Peyer's patch (tissue), 4 donors: ENCODE measurements around the gene SH2D3A. TPM values are rescaled to one million over a fixed set of nuclear protein-coding genes. Genes with fewer than 3 reads are reported as not detected.

Experiments
- DNase-seq, 3 donors: peaks; one replicate each; pipeline ENCODE4 v3.0.0-alpha.2; 2017 to 2019
- H3K27ac ChIP-seq, 4 donors: fragments of 200-600 bp; sonication (generic); one replicate each; pipeline ENCODE4 v1.5.1; 2016 to 2019
- H3K27me3 ChIP-seq, 2 donors: fragments of 200-600 bp; sonication (generic); one replicate each; pipeline ENCODE4 v1.5.1; 2019
- H3K36me3 ChIP-seq, 3 donors: fragments of 200-600 bp; sonication (generic); one replicate each; pipeline ENCODE4 v1.5.1; 2016 to 2019
- H3K4me1 ChIP-seq, 4 donors: fragments of 200-600 bp; sonication (generic); one replicate each; pipeline ENCODE4 v1.5.1; 2016 to 2019
- H3K4me3 ChIP-seq, 4 donors: fragments of 200-600 bp; sonication (generic); 1 replicate in 3 of 4; 2 replicates in 1 of 4; pipeline ENCODE4 v1.5.1; 2016 to 2019; ENCODE audit warnings: mild to moderate bottlenecking in 1 of 4
- H3K9me3 ChIP-seq, 4 donors: fragments of 200-600 bp; sonication (generic); one replicate each; pipeline ENCODE4 v1.5.1; 2016 to 2019; ENCODE audit warnings: mild to moderate bottlenecking in 1 of 4
- POLR2A ChIP-seq, 2 donors: fragments of 450-650 bp; IDR thresholded peaks; one replicate each; pipeline ENCODE4 v1.5.1; 2017; ENCODE audit warnings: antibody characterized with exemption in 2 of 2, mild to moderate bottlenecking in 2 of 2, moderate library complexity in 2 of 2
- total RNA-seq, 4 donors: library from RNA; depleted of rRNA; stranded (reverse); fragments of >200 nt; gene quantifications; one replicate each; pipeline ENCODE4 v1.1.0, GENCODE V29; 2016
- TF ChIP-seq, protein P1 (sequence below), 6 experiments: fragments of 450-650 bp in 4 of 6; fragments of 200-600 bp in 2 of 6; sonication (generic) in 1 of 6; IDR thresholded peaks; one replicate each; pipeline ENCODE4 v1.5.1; 2017 to 2019; ENCODE audit warnings: antibody characterized with exemption in 6 of 6, mild to moderate bottlenecking in 3 of 6, moderate library complexity in 1 of 6

SH2D3A gene
- total RNA-seq, 4 donors from 2014 or later = 43.7 to 127 (median 91.9) TPM

DNA sequence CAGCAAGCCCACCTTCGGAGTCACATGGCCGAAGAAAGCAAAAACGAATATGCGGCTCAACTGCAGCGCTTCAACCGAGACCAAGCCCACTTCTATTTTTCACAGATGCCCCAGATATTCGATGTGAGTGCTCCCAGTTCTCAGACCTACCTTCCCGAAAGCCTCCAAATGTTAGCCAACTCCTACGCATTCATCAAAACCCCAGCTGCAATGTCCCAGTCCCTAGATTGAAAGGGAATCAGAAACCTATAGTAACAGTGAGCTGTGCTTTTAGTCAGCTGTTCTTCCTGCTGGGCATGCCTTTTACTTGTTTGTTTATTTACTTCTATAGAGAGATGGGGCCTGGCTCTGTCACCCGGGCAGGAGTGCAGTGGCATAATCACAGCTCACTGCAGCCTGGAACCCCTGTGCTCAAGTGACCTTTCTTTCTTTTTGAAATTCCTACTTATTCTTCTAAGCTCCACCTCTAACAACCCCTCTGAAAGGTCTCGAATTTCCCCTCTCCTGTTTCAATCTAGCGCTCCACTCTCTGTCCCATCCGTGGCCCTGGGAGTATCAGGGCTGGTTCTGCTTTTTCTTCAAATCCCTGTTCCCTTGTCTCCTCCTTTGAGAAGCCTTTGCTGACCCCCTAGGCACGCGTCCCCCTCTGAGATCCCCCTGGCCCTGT, 23.4 kb downstream of the SH2D3A start:
- no peak for DNase-seq

DNA sequence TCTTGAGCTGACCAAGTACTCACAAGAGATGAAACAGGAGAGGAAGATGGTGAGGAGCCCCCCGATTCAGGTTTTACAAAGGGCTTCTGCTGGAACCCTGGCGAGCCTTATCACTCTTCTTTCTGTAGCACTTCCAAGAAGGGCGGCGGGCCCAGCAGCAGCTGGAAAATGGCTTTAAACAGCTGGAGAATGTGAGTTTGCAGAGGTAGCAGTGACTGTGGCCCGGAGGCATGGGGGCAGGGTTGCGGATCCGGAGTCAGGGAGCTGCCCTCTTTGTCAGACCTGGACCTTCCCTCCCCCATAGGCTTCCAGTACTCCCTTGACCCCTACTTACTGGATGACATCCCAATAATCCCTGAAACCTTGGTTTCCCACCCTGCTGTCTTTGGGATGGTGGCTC, 24.2 kb downstream of the SH2D3A start:
- Histone ChIP-seq H3K4me3 (no peak overlapping the region), H3K36me3 (peaks cover 0 to 41% (median 0%) of the 10 kb centered on the region in 3 donors), H3K9me3 (no peaks in the 10 kb centered on the region), H3K27ac (peak overlapping the region in 1 of 4 donors; percentile 77), H3K27me3 (no peaks in the 10 kb centered on the region), H3K4me1 (peaks cover 0 to 40% (median 18%) of the 10 kb centered on the region in 4 donors)
- no peak for TF ChIP-seq POLR2A (IDR thresholded peaks at IDR 0.05)
- TF ChIP-seq, protein P1, sequence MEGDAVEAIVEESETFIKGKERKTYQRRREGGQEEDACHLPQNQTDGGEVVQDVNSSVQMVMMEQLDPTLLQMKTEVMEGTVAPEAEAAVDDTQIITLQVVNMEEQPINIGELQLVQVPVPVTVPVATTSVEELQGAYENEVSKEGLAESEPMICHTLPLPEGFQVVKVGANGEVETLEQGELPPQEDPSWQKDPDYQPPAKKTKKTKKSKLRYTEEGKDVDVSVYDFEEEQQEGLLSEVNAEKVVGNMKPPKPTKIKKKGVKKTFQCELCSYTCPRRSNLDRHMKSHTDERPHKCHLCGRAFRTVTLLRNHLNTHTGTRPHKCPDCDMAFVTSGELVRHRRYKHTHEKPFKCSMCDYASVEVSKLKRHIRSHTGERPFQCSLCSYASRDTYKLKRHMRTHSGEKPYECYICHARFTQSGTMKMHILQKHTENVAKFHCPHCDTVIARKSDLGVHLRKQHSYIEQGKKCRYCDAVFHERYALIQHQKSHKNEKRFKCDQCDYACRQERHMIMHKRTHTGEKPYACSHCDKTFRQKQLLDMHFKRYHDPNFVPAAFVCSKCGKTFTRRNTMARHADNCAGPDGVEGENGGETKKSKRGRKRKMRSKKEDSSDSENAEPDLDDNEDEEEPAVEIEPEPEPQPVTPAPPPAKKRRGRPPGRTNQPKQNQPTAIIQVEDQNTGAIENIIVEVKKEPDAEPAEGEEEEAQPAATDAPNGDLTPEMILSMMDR (IDR thresholded peaks at IDR 0.05) = no peak
- DNase-seq = no peak

More for the DNA sequence above, 23.4 kb downstream of the SH2D3A start:
- no peaks in the 10 kb centered on the region for H3K9me3 ChIP-seq
- H3K4me1 ChIP-seq = peaks cover 0 to 32% (median 10%) of the 10 kb centered on the region in 4 donors
- no peak overlapping the region for H3K4me3 ChIP-seq
- no peak for TF ChIP-seq POLR2A (IDR thresholded peaks at IDR 0.05)
- TF ChIP-seq, protein P1 (IDR thresholded peaks at IDR 0.05) = no peak
- H3K27me3 ChIP-seq = no peaks in the 10 kb centered on the region
- peaks cover 0 to 48% (median 0%) of the 10 kb centered on the region in 3 donors for H3K36me3 ChIP-seq
- H3K27ac ChIP-seq = peak overlapping the region; percentile 58 to 80 (median 72)

DNA sequence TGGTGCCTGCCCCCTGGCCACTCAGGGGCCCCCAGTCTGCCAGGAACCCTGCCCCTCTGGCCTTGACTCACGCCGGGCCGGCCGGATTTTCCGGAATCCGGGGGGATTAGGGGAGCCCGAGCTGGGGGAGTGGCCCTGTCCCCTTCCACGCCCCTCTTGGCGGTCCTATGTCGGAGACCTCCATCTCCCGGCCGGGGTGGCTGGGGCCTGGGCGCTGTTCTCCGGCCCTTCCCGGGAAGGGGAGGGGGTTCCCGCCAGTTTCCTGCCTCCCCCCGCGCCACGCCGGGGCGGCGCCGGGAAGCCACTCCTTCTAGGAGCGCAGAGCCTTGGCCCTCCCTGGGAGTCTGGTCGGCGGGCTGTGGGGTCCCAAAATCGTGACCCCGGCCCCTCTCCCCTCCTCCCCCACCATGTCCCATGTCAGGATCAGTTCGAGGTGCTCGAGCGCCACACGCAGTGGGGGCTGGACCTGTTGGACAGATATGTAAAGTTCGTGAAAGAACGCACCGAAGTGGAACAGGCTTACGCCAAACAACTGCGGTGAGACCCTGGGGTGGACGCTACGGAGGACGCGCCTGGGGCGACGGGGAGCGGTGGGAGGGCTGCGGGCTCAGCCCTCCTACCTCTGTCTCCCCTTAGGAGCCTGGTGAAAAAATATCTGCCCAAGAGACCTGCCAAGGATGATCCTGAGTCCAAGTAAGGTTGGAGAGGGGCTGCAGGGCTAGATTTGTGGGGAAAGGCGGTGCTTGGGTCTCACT, 26.5 kb downstream of the SH2D3A start:
- Histone ChIP-seq H3K27me3 (no peaks in the 10 kb centered on the region), H3K4me1 (peaks cover 0 to 49% (median 23%) of the 10 kb centered on the region in 4 donors), H3K27ac (peak overlapping the region; percentile 85 to 95 (median 94)), H3K36me3 (peaks cover 0 to 19% (median 0%) of the 10 kb centered on the region in 3 donors), H3K4me3 (peak overlapping the region; percentile 61 to 88 (median 77)), H3K9me3 (no peaks in the 10 kb centered on the region)
- peak; percentile 60 to 70 (median 70) for DNase-seq
- TF ChIP-seq, protein P1 (IDR thresholded peaks at IDR 0.05) = no peak
- TF ChIP-seq POLR2A (IDR thresholded peaks at IDR 0.05) = no peak

DNA sequence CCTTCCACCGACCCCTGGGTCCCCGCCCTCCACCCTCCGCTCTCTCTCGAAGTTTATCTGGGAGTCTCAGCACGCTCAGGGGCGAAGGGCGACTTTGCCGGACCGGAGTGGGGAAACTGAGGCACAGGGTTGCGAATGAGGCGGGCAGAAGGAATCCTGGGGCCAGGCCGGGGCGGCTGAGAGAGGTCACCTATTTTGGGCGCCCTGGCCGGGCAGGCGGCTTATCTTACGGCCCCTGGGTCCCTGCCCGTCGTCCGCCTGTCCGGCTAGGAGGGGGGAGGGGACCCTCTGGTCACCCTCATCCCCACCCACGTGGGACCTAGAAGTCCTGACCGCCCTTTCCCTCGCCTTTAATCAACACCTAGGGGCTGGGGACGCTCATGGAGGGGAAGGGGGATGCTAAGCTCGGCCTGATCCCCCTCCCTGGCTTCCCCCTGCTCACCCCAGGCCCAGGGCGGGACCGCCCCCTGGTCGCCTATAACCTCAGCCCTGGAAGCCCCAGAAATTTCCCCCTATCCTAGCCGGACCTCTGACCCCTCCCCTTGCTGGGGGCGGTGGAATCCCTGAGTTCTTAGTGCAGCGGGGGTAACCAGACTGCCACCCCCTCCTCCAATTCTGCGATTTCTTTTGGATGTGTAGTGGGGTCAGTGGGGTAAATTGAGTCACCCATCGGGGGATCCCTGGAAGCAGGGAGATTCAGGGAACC, 27.2 kb downstream of the SH2D3A start:
- Histone ChIP-seq H3K4me3 (peak overlapping the region; percentile 61 to 88 (median 77)), H3K36me3 (peaks cover 0 to 19% (median 0%) of the 10 kb centered on the region in 3 donors), H3K27me3 (no peaks in the 10 kb centered on the region), H3K27ac (peak overlapping the region; percentile 85 to 95 (median 94)), H3K9me3 (no peaks in the 10 kb centered on the region), H3K4me1 (peaks cover 0 to 49% (median 25%) of the 10 kb centered on the region in 4 donors)
- peak; percentile 34 to 65 (median 57) for DNase-seq
- TF ChIP-seq, protein P1 (IDR thresholded peaks at IDR 0.05) = no peak
- no peak for TF ChIP-seq POLR2A (IDR thresholded peaks at IDR 0.05)

DNA sequence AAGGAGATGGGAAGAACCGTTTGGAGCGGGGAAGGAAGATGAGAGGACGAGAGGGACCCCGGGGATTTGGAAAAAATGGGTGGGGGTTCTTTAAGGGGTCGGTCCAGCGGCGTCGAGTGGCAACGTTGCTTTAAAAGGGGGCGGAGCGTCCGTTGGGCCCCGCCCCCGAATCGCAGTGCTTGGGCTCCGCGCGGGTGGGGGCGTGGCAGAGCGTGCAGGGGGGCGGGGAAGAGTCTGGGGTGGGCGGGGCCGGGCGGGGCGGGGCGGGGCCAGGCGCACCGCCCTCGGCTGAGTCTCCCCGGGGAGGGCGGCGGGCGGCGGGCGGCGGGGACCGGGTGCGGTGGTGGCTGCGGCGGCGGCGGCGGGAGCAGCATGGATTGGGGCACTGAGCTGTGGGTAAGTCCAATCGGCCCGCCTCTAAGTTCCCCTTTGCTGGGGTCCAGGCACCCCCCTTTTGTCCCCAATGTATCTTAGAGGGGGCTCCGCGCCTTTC, 27.8 kb downstream of the SH2D3A start, which contains the start of gene TRIP10:
TRIP10 (plus strand) TSS at position 291 of the 493 bp plus-strand sequence; CDS start at position 373, 82 bp downstream.
- peak within 1 kb of the TSS; percentile 86 to 95 (median 94) for H3K27ac ChIP-seq
- peaks cover 0 to 18% (median 0%) of the 10 kb centered on the region in 3 donors for H3K36me3 ChIP-seq
- H3K4me1 ChIP-seq = peaks cover 0 to 43% (median 25%) of the 10 kb centered on the region in 4 donors
- peak; percentile 87 to 94 (median 92) for DNase-seq
- H3K4me3 ChIP-seq = peak within 1 kb of the TSS; percentile 61 to 88 (median 77)
- peak; percentile 63 to 72 for TF ChIP-seq POLR2A (IDR thresholded peaks at IDR 0.05)
- TF ChIP-seq, protein P1 (IDR thresholded peaks at IDR 0.05) = no peak
- no peaks in the 10 kb centered on the region for H3K9me3 ChIP-seq
- no peaks in the 10 kb centered on the region for H3K27me3 ChIP-seq
